OCI-LY7 (cell line): ENCODE data around the gene MRPS22. TPM values are rescaled to one million over a fixed set of nuclear protein-coding genes. Genes with fewer than 3 reads are reported as not detected.

Experiments used
- BruUV-seq: library from RNA; stranded (reverse); fragments of 400-500 nt; replicated peaks from 2 replicates; lab custom pipeline; 2021; lab: Mats Ljungman, UMichigan
- CTCF ChIA-PET: fragments of 300-600 bp; sonication (Branson Sonifier 250); formaldehyde crosslinking; loops from one replicate; lab custom pipeline; 2022; ENCODE audit warnings: antibody characterized with exemption; ENCODE audit not compliant: unreplicated experiment; lab: Charles Lee
- POLR2A ChIA-PET: fragments of 300-600 bp; sonication (Branson Sonifier 250); formaldehyde crosslinking; loops from one replicate; lab custom pipeline; 2022; ENCODE audit warnings: antibody characterized with exemption; lab: Charles Lee
- DNase-seq: peaks from one replicate; pipeline ENCODE4 v3.0.0-alpha.2; 2015; ENCODE audit warnings: low spot score
- H2AFZ ChIP-seq: fragments of 200-600 bp; sonication (generic), shearing (Covaris generic); 2 replicates; pipeline ENCODE4 v1.6.1; 2014; ENCODE audit warnings: mild to moderate bottlenecking, antibody characterized with exemption, low read length, moderate library complexity
- H3K27ac ChIP-seq: fragments of 200-600 bp; sonication (generic); 2 replicates; pipeline ENCODE4 v1.5.1; 2014; ENCODE audit warnings: mixed run types, low read depth, mild to moderate bottlenecking, moderate library complexity, low read length, inconsistent platforms; ENCODE audit not compliant: poor library complexity, severe bottlenecking
- H3K36me3 ChIP-seq: fragments of 200-600 bp; sonication (generic); 2 replicates; pipeline ENCODE4 v1.6.1; 2014; ENCODE audit warnings: mild to moderate bottlenecking, antibody characterized with exemption, low read length, moderate library complexity, mixed read lengths; ENCODE audit not compliant: insufficient read depth
- H3K4me1 ChIP-seq: fragments of 200-600 bp; sonication (generic); 2 replicates; pipeline ENCODE4 v1.5.1; 2014; ENCODE audit warnings: mild to moderate bottlenecking, low read length; ENCODE audit not compliant: insufficient read depth, poor library complexity, severe bottlenecking
- H3K4me2 ChIP-seq: fragments of 200-600 bp; sonication (generic); 2 replicates; pipeline ENCODE4 v1.6.1; 2014; ENCODE audit warnings: mild to moderate bottlenecking, low read length
- H3K4me3 ChIP-seq: fragments of 200-600 bp; sonication (generic); 2 replicates; pipeline ENCODE4 v1.5.1; 2014; ENCODE audit warnings: mild to moderate bottlenecking, low read depth, low read length; ENCODE audit not compliant: poor library complexity, severe bottlenecking
- H3K79me2 ChIP-seq: fragments of 200-600 bp; sonication (generic); 2 replicates; pipeline ENCODE4 v1.6.1; 2016; ENCODE audit warnings: low read depth, mild to moderate bottlenecking, low read length, moderate library complexity, mixed read lengths; ENCODE audit not compliant: insufficient read depth
- H3K9me2 ChIP-seq: fragments of 200-600 bp; sonication (generic); 2 replicates; pipeline ENCODE4 v1.6.1; 2016; ENCODE audit warnings: mild to moderate bottlenecking, low read length, mixed read lengths; ENCODE audit not compliant: insufficient read depth
- H3K9me3 ChIP-seq: fragments of 200-600 bp; sonication (generic); 2 replicates; pipeline ENCODE4 v1.6.1; 2014; ENCODE audit warnings: mild to moderate bottlenecking, mixed run types, low read length, mixed read lengths
- H4K20me1 ChIP-seq: fragments of 200-600 bp; sonication (generic); 2 replicates; pipeline ENCODE4 v1.6.1; 2014; ENCODE audit warnings: mild to moderate bottlenecking, antibody characterized with exemption, low read length, moderate library complexity, mixed read lengths; ENCODE audit not compliant: insufficient read depth
- EZH2phosphoT487 ChIP-seq: fragments of 200-600 bp; sonication (generic); IDR thresholded peaks from 2 replicates; pipeline ENCODE4 v1.6.1; 2018; ENCODE audit warnings: low read depth, borderline replicate concordance, mild to moderate bottlenecking, mixed run types, antibody characterized with exemption, low read length, moderate library complexity, mixed read lengths
- intact Hi-C: fragments of 100-400 bp; cut with micrococcal nuclease; formaldehyde crosslinking; loops from one replicate; pipeline ENCODE4 v1.10.0; 2022; ENCODE audit not compliant: unreplicated experiment
- total RNA-seq, 2 experiments: library from RNA; depleted of rRNA in 1 of 2; stranded (reverse); fragments of >200 nt in 1 of 2; shearing (Covaris generic) in 1 of 2; gene quantifications; 2 replicates each; pipeline ENCODE4 v1.2.3, GENCODE V29; 2014 to 2022
- TF ChIP-seq, protein P1 (sequence below): fragments of 200-600 bp; sonication (generic); conservative IDR thresholded peaks from 2 replicates; pipeline ENCODE4 v1.5.1; 2014; ENCODE audit warnings: mild to moderate bottlenecking, antibody characterized with exemption, low read length, moderate library complexity, mixed read lengths

Gene MRPS22
- total RNA-seq, 2 experiments from 2014 or later = 54.9 to 61.4 TPM

- TF ChIP-seq EZH2phosphoT487 = no peak
- TF ChIP-seq, protein P1, sequence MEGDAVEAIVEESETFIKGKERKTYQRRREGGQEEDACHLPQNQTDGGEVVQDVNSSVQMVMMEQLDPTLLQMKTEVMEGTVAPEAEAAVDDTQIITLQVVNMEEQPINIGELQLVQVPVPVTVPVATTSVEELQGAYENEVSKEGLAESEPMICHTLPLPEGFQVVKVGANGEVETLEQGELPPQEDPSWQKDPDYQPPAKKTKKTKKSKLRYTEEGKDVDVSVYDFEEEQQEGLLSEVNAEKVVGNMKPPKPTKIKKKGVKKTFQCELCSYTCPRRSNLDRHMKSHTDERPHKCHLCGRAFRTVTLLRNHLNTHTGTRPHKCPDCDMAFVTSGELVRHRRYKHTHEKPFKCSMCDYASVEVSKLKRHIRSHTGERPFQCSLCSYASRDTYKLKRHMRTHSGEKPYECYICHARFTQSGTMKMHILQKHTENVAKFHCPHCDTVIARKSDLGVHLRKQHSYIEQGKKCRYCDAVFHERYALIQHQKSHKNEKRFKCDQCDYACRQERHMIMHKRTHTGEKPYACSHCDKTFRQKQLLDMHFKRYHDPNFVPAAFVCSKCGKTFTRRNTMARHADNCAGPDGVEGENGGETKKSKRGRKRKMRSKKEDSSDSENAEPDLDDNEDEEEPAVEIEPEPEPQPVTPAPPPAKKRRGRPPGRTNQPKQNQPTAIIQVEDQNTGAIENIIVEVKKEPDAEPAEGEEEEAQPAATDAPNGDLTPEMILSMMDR = no peak
- no peak for DNase-seq
- H3K27ac ChIP-seq = no peak overlapping the region
- no peaks in the 10 kb centered on the region for H3K9me2 ChIP-seq
- ChIA-PET CTCF (no interaction called here), POLR2A (no interaction called here)
- no TSS peak for BruUV-seq
- no peaks in the 10 kb centered on the region for H3K79me2 ChIP-seq
- no peaks in the 10 kb centered on the region; the same call in 1 of the 2 replicates for H3K9me3 ChIP-seq
- no peak overlapping the region for H3K4me3 ChIP-seq
- H3K36me3 ChIP-seq = no peaks in the 10 kb centered on the region
- intact Hi-C loops = no loop called here
- H3K4me1 ChIP-seq = no peaks in the 10 kb centered on the region
- H3K4me2 ChIP-seq = no peak overlapping the region
- no peak overlapping the region for H2AFZ ChIP-seq
- no peaks in the 10 kb centered on the region for H4K20me1 ChIP-seq
Observed at GRCh38 chr3:139338405-139338804, 5.4 kb upstream of the MRPS22 start.

DNA sequence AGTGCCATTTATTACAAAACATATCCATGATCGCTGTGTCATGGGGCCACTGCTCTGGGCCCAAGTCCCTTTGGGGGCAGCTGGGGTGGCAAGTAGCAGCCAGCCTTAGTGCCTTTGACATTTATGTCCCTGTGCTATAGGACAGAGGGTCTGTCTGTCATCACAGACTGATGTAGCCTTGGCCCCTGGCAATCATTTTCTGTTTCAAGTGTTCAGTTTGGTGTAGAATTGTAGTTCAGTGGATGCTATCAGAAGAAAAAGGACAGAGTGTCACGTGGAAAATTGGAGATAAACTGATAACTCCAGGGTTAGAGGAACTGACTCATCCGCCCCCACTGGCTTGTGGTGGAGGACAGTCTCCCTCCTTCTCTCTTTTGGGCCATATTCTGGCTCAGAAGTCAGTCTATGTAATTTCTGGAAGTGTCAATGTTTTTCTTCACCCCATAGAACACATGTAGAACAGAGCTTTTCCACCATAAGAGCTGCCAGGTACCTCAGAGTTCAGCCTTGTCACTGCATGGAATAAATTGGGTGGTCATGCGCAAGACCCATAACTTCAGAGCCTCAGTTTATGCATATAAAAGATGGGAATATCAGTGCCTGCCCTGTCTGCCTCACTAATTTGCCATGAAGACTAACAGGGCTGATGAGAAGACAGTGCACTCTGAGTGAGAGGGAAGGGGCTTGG, 4.5 kb upstream of the MRPS22 start:
- Histone ChIP-seq H3K27ac (no peak overlapping the region), H3K4me2 (no peak overlapping the region), H3K9me3 (no peaks in the 10 kb centered on the region; the same call in 1 of the 2 replicates), H3K4me3 (no peak overlapping the region), H3K4me1 (no peaks in the 10 kb centered on the region), H2AFZ (no peak overlapping the region), H3K79me2 (peaks cover 4% of the 10 kb centered on the region), H3K36me3 (no peaks in the 10 kb centered on the region), H3K9me2 (no peaks in the 10 kb centered on the region), H4K20me1 (peaks cover 2% of the 10 kb centered on the region; the same call in 1 of the 2 replicates)
- TF ChIP-seq, protein P1 = no peak
- no peak for TF ChIP-seq EZH2phosphoT487
- CTCF ChIA-PET = no interaction called here
- intact Hi-C loops = no loop called here
- no TSS peak for BruUV-seq
- POLR2A ChIA-PET = interaction anchor here (0.5 kb wide), 1 partner anchor 1971 kb away, joined by 3 read pairs; no protein-coding TSS in a partner anchor
- no peak for DNase-seq

DNA sequence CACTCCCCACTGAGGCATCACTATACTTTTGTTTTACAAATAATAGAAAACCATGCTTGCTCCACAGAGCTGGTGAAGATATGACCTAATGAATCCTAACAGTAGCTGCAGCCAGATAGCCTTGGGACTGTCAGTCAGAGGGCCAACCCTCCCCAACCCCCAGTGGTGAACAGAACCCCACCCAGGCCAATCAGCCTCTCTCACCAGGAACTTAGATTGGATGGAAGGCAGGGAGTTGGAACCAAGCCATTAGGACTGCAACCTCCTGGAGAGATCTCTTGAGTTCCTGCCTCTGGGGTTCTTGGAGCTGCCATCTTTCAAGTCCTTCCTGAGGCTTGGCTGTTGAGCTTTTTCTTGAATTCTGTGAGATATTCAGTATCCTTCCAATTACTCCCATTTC, 3.0 kb upstream of the MRPS22 start:
- Histone ChIP-seq H3K4me3 (no peak overlapping the region), H3K79me2 (peaks cover 18% of the 10 kb centered on the region), H3K36me3 (no peaks in the 10 kb centered on the region), H3K9me3 (no peaks in the 10 kb centered on the region; the same call in 1 of the 2 replicates), H3K27ac (no peak overlapping the region), H3K9me2 (no peaks in the 10 kb centered on the region), H2AFZ (no peak overlapping the region), H4K20me1 (peaks cover 8% of the 10 kb centered on the region; the same call in 1 of the 2 replicates), H3K4me1 (peaks cover 13% of the 10 kb centered on the region), H3K4me2 (no peak overlapping the region)
- DNase-seq = no peak
- BruUV-seq = no TSS peak
- TF ChIP-seq, protein P1 = no peak
- TF ChIP-seq EZH2phosphoT487 = no peak
- intact Hi-C loops = loop anchor here (10.0 kb wide), 1 partner anchor 1166 kb away; the partner anchor contains the start of gene DBR1
- ChIA-PET CTCF (interaction anchor here (0.5 to 0.8 kb wide), 2 partner anchors 12 to 809 kb away, joined by 3 to 4 read pairs; no protein-coding TSS in a partner anchor), POLR2A (interaction anchor here (0.7 kb wide), 1 partner anchor 315 kb away, joined by 4 read pairs; no protein-coding TSS in a partner anchor)
